ENCODE results near the gene REPIN1.
A peak's percentile ranks its signal among the peaks of the same experiment; 100 is the strongest.

REPIN1 gene

DNA sequence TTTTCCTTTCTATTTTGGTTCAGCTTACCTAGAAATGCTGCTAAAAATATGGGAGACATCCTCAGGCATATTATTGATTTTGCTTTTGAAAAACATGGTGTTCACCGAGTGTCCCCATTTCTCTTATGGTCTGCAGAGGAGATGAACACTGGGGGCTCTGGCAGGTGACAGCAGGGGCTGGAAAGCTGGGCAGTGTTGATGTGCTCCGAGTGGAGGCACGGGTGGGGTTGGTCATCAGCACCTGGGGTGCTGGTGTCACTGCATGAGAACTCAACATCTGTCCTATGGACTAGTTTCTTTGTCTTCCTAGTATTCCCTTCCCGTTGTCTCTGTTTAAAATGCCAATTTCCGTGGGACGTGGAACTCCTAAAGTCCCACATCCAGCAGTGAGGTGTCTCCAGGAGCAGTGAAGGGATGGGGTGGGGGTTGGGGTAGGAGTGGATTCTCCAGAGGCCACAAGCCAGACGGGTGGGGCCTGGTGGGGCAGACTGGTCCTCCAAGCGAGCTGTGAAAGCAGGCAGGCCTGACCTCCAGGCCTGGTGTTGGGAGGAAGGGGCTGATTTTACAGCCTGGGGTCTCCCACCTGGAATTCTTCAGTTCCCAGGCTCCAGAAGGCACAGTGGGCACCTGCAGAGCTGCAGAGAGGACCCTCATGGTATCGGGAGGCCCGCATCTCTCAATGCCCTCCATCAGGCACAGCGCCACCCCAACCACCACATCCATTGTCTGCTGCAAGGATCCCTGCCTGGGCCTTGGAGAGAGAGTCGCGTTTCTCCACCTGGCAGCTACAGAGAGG is 35.0 kb downstream of the REPIN1 start:
- Histone ChIP-seq H3K27me3 (ENCODE audit: insufficient read depth, poor library complexity, severe bottlenecking) (no peaks in the 10 kb centered on the region), H3K27ac (replicated peaks) (no peak overlapping the region), H3K4me3 (replicated peaks; ENCODE audit: insufficient read depth, low read length) (no peak overlapping the region)
- DNase-seq (ENCODE audit: low read depth in 1 of 2, low spot score in 1 of 2), result no peak
- TF ChIP-seq, protein P1, sequence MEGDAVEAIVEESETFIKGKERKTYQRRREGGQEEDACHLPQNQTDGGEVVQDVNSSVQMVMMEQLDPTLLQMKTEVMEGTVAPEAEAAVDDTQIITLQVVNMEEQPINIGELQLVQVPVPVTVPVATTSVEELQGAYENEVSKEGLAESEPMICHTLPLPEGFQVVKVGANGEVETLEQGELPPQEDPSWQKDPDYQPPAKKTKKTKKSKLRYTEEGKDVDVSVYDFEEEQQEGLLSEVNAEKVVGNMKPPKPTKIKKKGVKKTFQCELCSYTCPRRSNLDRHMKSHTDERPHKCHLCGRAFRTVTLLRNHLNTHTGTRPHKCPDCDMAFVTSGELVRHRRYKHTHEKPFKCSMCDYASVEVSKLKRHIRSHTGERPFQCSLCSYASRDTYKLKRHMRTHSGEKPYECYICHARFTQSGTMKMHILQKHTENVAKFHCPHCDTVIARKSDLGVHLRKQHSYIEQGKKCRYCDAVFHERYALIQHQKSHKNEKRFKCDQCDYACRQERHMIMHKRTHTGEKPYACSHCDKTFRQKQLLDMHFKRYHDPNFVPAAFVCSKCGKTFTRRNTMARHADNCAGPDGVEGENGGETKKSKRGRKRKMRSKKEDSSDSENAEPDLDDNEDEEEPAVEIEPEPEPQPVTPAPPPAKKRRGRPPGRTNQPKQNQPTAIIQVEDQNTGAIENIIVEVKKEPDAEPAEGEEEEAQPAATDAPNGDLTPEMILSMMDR (IDR thresholded peaks at IDR 0.05; ENCODE audit: insufficient read depth, low read length), result no peak
- no peak for TF ChIP-seq SPI1 (IDR thresholded peaks at IDR 0.05; ENCODE audit: borderline replicate concordance, low read depth)
- TF ChIP-seq POLR2AphosphoS5 (IDR thresholded peaks at IDR 0.05; ENCODE audit: low read depth), result no peak
- TF ChIP-seq GABPA (IDR thresholded peaks at IDR 0.05; ENCODE audit: low read depth), result no peak
- TF ChIP-seq, protein P2, sequence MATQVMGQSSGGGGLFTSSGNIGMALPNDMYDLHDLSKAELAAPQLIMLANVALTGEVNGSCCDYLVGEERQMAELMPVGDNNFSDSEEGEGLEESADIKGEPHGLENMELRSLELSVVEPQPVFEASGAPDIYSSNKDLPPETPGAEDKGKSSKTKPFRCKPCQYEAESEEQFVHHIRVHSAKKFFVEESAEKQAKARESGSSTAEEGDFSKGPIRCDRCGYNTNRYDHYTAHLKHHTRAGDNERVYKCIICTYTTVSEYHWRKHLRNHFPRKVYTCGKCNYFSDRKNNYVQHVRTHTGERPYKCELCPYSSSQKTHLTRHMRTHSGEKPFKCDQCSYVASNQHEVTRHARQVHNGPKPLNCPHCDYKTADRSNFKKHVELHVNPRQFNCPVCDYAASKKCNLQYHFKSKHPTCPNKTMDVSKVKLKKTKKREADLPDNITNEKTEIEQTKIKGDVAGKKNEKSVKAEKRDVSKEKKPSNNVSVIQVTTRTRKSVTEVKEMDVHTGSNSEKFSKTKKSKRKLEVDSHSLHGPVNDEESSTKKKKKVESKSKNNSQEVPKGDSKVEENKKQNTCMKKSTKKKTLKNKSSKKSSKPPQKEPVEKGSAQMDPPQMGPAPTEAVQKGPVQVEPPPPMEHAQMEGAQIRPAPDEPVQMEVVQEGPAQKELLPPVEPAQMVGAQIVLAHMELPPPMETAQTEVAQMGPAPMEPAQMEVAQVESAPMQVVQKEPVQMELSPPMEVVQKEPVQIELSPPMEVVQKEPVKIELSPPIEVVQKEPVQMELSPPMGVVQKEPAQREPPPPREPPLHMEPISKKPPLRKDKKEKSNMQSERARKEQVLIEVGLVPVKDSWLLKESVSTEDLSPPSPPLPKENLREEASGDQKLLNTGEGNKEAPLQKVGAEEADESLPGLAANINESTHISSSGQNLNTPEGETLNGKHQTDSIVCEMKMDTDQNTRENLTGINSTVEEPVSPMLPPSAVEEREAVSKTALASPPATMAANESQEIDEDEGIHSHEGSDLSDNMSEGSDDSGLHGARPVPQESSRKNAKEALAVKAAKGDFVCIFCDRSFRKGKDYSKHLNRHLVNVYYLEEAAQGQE (IDR thresholded peaks at IDR 0.05; ENCODE audit: insufficient replicate concordance, low read depth), result no peak

DNA sequence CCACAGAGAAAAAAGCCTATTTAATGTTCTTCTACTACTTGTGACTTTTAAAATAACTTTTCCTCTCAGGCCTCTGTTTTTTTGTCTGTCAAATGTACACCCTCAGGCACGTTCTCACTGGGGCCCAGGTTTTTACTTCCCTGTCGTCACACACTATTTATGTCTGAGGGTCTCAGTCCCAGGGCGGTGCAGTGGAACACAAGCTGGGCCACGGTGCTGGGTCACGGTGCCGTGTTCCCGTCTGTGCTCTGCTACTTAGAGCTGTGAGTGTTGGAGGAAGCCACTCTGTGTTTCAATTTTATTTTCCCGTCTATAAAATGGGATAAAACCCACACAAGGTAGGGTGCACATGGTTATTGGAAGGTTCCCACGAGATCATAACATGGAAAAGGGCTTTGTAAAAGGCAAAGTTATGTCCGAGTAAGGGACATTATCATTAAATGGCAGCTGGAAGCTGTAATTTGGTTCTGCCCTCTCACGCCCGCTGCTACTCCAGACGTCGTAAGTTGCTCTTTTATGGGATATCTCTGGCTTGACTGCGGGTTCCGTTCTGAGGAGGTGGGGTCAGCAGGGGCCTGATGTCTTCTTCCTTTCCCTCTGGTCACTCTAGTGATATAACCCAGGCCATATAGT is 35.7 kb downstream of the REPIN1 start:
- Histone ChIP-seq H3K27me3 (ENCODE audit: insufficient read depth, poor library complexity, severe bottlenecking) (no peaks in the 10 kb centered on the region), H3K4me3 (replicated peaks; ENCODE audit: insufficient read depth, low read length) (peak overlapping the region; percentile 83), H3K27ac (replicated peaks) (no peak overlapping the region; the same call in 1 of the 2 replicates)
- TF ChIP-seq, protein P1 (IDR thresholded peaks at IDR 0.05; ENCODE audit: insufficient read depth, low read length), result no peak
- TF ChIP-seq GABPA (IDR thresholded peaks at IDR 0.05; ENCODE audit: low read depth), result no peak
- TF ChIP-seq, protein P2 (IDR thresholded peaks at IDR 0.05; ENCODE audit: insufficient replicate concordance, low read depth), result no peak
- no peak for TF ChIP-seq SPI1 (IDR thresholded peaks at IDR 0.05; ENCODE audit: borderline replicate concordance, low read depth)
- TF ChIP-seq POLR2AphosphoS5 (IDR thresholded peaks at IDR 0.05; ENCODE audit: low read depth), result no peak
- DNase-seq (ENCODE audit: low read depth in 1 of 2, low spot score in 1 of 2), result no peak

DNA sequence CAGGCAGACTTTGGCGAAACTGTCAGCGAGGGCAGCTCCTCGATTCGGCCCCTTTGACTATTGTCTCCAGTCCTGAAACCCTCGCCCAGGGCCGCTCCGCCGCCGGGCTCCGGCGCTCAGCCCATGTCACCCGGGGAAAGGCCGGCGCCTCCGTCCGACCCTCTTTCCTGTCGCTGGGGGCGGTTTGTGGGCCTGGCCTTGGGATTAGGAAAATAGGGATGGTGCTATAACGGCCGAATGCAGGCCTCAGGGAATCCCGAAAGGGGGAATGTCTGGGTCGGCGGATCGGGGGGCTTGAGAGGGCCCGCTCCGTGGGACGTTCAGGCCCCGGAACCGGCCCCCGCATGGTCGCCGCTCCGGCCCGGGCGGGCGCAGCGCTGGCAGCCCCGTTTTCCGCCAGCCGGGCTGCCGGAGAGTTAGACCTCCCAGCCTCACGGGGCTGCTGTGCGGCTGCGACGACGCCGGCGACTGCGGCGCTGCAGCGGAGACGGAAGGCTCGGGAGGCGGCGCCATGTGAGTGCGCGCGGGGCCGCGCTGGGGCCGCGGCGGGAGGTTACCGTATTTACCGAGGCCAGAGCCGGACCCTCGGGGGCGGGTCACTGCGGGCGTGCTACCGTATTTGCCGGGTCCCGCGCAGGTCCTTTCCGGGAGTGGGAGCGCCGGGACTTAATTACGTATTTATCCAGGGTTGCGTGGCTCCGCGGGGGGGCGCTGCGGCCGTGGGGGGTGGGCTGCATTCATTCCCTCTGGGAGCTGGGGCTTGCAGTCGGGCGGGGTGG is 36.4 kb downstream of the REPIN1 start:
- Histone ChIP-seq H3K27me3 (ENCODE audit: insufficient read depth, poor library complexity, severe bottlenecking) (no peaks in the 10 kb centered on the region), H3K4me3 (replicated peaks; ENCODE audit: insufficient read depth, low read length) (peak overlapping the region; percentile 83), H3K27ac (replicated peaks) (peak overlapping the region; percentile 37)
- DNase-seq (ENCODE audit: low read depth in 1 of 2, low spot score in 1 of 2), result peak; percentile 57 to 75
- TF ChIP-seq POLR2AphosphoS5 (IDR thresholded peaks at IDR 0.05; ENCODE audit: low read depth) (no peak; the same call in 1 of the 2 replicates), GABPA (IDR thresholded peaks at IDR 0.05; ENCODE audit: low read depth) (no peak), SPI1 (IDR thresholded peaks at IDR 0.05; ENCODE audit: borderline replicate concordance, low read depth) (no peak)
- TF ChIP-seq, protein P1 (IDR thresholded peaks at IDR 0.05; ENCODE audit: insufficient read depth, low read length), result no peak
- TF ChIP-seq, protein P2 (IDR thresholded peaks at IDR 0.05; ENCODE audit: insufficient replicate concordance, low read depth), result no peak

Data from HL-60 (cell line).